SK-N-SH (cell line): ENCODE results near the gene AATF. TPM values are rescaled to one million over a fixed set of nuclear protein-coding genes. Genes with fewer than 3 reads are reported as not detected.

Source experiments
- CTCF ChIA-PET: fragments of 300-600, 350-600 bp; formaldehyde crosslinking; extraction: SDS; loops from one replicate; lab custom pipeline; 2021; lab: Yijun Ruan, JAX
- POLR2A ChIA-PET: fragments of 350-600 bp; sonication (Branson Sonifier 250); formaldehyde crosslinking; extraction: SDS; loops from one replicate; lab custom pipeline; 2020; ENCODE audit warnings: antibody characterized with exemption, inconsistent platforms; lab: Yijun Ruan, JAX
- DNase-seq: peaks from one replicate; pipeline ENCODE4 v3.0.0; 2012
- H2AFZ ChIP-seq: fragments of 200-600 bp; sonication (generic); 2 replicates; pipeline ENCODE4 v1.8.1; 2016; ENCODE audit warnings: antibody characterized with exemption, mild to moderate bottlenecking, low read depth
- H3F3A ChIP-seq: fragments of 200-600 bp; sonication (generic); replicated peaks from 2 replicates; pipeline ENCODE3; 2016; ENCODE audit warnings: antibody characterized with exemption, mild to moderate bottlenecking; ENCODE audit not compliant: insufficient read depth
- H3K27ac ChIP-seq, 2 experiments: fragments of 200-500 bp in 1 of 2; fragments of 200-600 bp in 1 of 2; sonication (Bioruptor generic) in 1 of 2; sonication (generic), shearing (Covaris generic) in 1 of 2; 2 replicates each; pipeline versions ENCODE4 v1.5.1 to v1.6.1; 2014 to 2016; ENCODE audit warnings: low read depth in 2 of 2, inconsistent platforms in 1 of 2, low read length in 1 of 2, mild to moderate bottlenecking in 1 of 2, mixed read lengths in 1 of 2
- H3K27me3 ChIP-seq: fragments of 200-600 bp; sonication (generic), shearing (Covaris generic); 2 replicates; pipeline ENCODE4 v1.6.1; 2016; ENCODE audit warnings: mixed run types; ENCODE audit not compliant: insufficient read depth
- H3K36me3 ChIP-seq, 2 experiments: fragments of 200-500 bp in 1 of 2; fragments of 200-600 bp in 1 of 2; sonication (Bioruptor generic) in 1 of 2; sonication (generic) in 1 of 2; replicated peaks in 1 of 2; 2 replicates each; pipeline versions ENCODE3 to v1.5.1; 2014 to 2016; ENCODE audit warnings: low read length in 1 of 2, mild to moderate bottlenecking in 1 of 2; ENCODE audit not compliant: insufficient read depth in 2 of 2, control insufficient read depth in 1 of 2
- H3K4me1 ChIP-seq, 2 experiments: fragments of 200-500 bp in 1 of 2; fragments of 200-600 bp in 1 of 2; sonication (Bioruptor generic) in 1 of 2; sonication (generic), shearing (Covaris generic) in 1 of 2; 2 replicates each; pipeline versions ENCODE4 v1.5.1 to v1.6.1; 2014 to 2016; ENCODE audit warnings: low read depth in 1 of 2, low read length in 1 of 2, mixed run types in 1 of 2; ENCODE audit not compliant: insufficient read depth in 2 of 2, control insufficient read depth in 1 of 2
- H3K4me2 ChIP-seq: fragments of 200-600 bp; sonication (generic), shearing (Covaris generic); 2 replicates; pipeline ENCODE4 v1.6.1; 2017; ENCODE audit warnings: mixed run types
- H3K4me3 ChIP-seq, 2 experiments: fragments of 200-500 bp in 1 of 2; fragments of 200-600 bp in 1 of 2; sonication (Bioruptor generic) in 1 of 2; sonication (generic), shearing (Covaris generic) in 1 of 2; 2 replicates each; pipeline versions ENCODE4 v1.5.1 to v1.8.1; 2014 to 2016; ENCODE audit warnings: low read depth in 2 of 2, inconsistent platforms in 1 of 2, low read length in 1 of 2, mild to moderate bottlenecking in 1 of 2, mixed read lengths in 1 of 2, moderate library complexity in 1 of 2
- H3K79me2 ChIP-seq: fragments of 200-600 bp; sonication (generic); 2 replicates; pipeline ENCODE4 v1.8.1; 2017; ENCODE audit warnings: mild to moderate bottlenecking; ENCODE audit not compliant: insufficient read depth
- H3K9ac ChIP-seq: fragments of 200-600 bp; sonication (generic); 2 replicates; pipeline ENCODE4 v1.6.1; 2017; ENCODE audit warnings: mixed run types
- H3K9me2 ChIP-seq: fragments of 200-600 bp; sonication (generic); 2 replicates; pipeline ENCODE4 v1.6.1; 2017; ENCODE audit warnings: mixed run types
- H3K9me3 ChIP-seq: fragments of 200-600 bp; sonication (generic); 2 replicates; pipeline ENCODE4 v1.6.1; 2017; ENCODE audit warnings: mixed run types, mild to moderate bottlenecking, moderate library complexity
- H4K20me1 ChIP-seq: fragments of 200-600 bp; sonication (generic); 2 replicates; pipeline ENCODE4 v1.6.1; 2017; ENCODE audit warnings: mild to moderate bottlenecking, mixed run types; ENCODE audit not compliant: insufficient read depth
- FOSL2 ChIP-seq: IDR thresholded peaks from 2 replicates; pipeline ENCODE4 v1.4.0; 2012; ENCODE audit warnings: low read depth, mild to moderate bottlenecking, moderate library complexity, borderline replicate concordance
- GABPA ChIP-seq: IDR thresholded peaks from 2 replicates; pipeline ENCODE4 v1.4.0; 2012; ENCODE audit warnings: low read depth, mild to moderate bottlenecking
- NRF1 ChIP-seq: IDR thresholded peaks from 2 replicates; pipeline ENCODE4 v1.6.1; 2012; ENCODE audit warnings: low read depth, mild to moderate bottlenecking, low read length
- SIN3A ChIP-seq: IDR thresholded peaks from 2 replicates; pipeline ENCODE4 v1.6.1; 2012; ENCODE audit warnings: low read depth, mild to moderate bottlenecking, low read length, moderate library complexity, borderline replicate concordance
- WGBS: methylation state at CpG from one replicate; pipeline ENCODE4 v1.1.6; 2017; ENCODE audit warnings: low lambda C conversion rate; 5-methylcytosine and 5-hydroxymethylcytosine counted together
- polyA plus RNA-seq, 3 experiments: library from polyadenylated mRNA; depleted of rRNA; stranded (reverse); fragments of >200 nt; gene quantifications; 2 replicates each; pipeline ENCODE4 v1.2.3, GENCODE V29; 2012
- TF ChIP-seq, protein P1 (sequence below): IDR thresholded peaks from 2 replicates; pipeline ENCODE4 v1.4.0; 2012; ENCODE audit warnings: low read depth

Gene AATF
- polyA plus RNA-seq, 1 of the 3 experiments (the other 2 are of a cell fraction) = 18.8 TPM

DNA sequence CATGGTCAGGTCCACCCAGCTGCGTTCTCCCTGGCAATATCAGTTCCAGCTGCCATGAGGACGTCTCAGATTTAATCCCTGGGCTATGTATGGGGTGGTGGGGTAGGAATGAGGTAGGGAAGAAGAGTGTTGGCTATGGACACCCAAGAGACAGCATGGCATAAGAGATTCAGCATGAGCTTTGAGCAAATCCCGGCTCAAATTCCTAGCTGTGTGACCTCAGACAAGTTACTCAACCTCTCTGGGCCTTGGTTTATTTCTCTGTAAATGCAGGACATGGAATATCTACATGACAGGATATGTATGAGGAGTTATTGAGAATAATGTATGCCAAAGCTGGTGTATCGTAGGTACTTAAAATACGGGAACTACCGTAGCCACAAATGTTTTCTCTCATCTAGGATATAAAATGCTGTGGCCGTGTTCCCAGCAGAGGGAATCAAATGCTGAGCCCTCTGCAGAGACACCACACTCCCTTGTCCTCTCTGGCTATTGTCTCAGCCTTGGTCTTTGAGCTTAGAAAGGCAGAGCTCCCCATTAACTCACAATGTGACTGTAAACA lies 29.3 kb upstream of the AATF start:
- no peak overlapping the region for H3K4me3 ChIP-seq
- no peaks in the 10 kb centered on the region for H3K36me3 ChIP-seq
- H3K9me2 ChIP-seq = no peaks in the 10 kb centered on the region
- no peak overlapping the region for H2AFZ ChIP-seq
- no peaks in the 10 kb centered on the region for H3K9me3 ChIP-seq
- H3K27me3 ChIP-seq = no peaks in the 10 kb centered on the region
- H3K4me1 ChIP-seq = peaks cover 0 to 10% of the 10 kb centered on the region in 2 experiments; a peak in 1 of 4 replicates
- no peak overlapping the region for H3K27ac ChIP-seq
- ChIA-PET POLR2A (no interaction called here), CTCF (interaction anchor here (0.7 to 2.3 kb wide), 6 partner anchors 10 to 290 kb away, joined by 3 to 9 read pairs (median 3); no protein-coding TSS in a partner anchor)
- no peak for DNase-seq
- H3K9ac ChIP-seq = no peak overlapping the region
- H4K20me1 ChIP-seq = no peaks in the 10 kb centered on the region
- 78% methylated on average over 7 of the region's 7 CpGs for WGBS
- H3F3A ChIP-seq = no peaks in the 10 kb centered on the region
- no peak overlapping the region for H3K4me2 ChIP-seq
- H3K79me2 ChIP-seq = no peaks in the 10 kb centered on the region
- no peak for TF ChIP-seq SIN3A
- TF ChIP-seq, all 33 proteins: peak for 0

DNA sequence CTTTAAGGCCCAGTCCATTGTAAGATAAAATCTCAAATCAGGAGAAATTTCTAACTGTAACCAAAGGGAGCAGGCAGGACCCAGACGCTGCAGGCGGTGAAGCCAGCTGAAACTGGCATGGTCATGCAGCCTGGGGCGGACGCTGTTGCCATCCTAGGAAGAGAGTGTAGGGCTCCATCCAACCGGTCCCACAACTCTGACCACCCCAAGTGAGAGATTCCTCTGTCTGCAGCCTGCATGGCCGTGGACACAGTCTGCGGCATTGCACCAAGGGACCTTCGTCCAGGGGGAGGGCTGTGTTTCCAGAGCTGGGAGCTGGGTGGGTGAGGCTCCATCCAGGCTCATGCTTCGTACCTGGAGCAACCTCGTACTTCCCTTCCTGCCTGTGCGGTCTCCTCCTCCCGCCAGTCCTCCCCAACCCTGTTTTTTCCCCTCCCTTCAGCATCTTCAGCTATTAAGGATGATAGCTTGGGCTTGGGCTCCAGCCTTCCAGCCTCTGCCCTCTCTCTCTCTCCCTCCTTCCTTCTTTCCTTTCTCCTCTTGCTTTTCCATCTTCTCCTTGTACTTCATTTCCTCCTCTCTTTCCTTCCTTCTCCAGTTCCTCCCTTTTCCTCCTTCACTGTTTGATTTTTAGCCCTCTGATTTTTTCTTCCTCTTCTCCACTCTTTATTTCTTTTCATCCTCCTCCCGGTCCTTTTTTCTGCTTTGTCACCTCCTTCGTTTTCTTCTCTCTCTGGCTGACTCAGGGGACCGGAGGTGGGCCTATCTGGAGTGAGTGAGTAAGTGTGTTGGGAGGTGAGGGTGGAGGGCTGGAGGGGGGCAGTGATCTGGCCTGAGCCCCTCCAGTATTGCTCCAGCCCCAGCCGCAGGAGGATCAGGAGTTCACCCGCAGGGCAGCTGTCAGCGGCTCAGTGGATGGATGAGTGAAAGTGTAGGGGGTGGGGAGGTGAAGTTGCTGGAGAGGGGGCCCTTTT lies 28.4 kb upstream of the AATF start:
- no peaks in the 10 kb centered on the region for H3K79me2 ChIP-seq
- 65% methylated on average over 13 of the region's 18 CpGs for WGBS
- H3K4me1 ChIP-seq = peaks cover 0 to 10% of the 10 kb centered on the region in 2 experiments; a peak in 1 of 4 replicates
- CTCF ChIA-PET = interaction anchor here (0.7 to 1.2 kb wide), 5 partner anchors 10 to 319 kb away, joined by 3 to 4 read pairs (median 3); no protein-coding TSS in a partner anchor
- POLR2A ChIA-PET = no interaction called here
- H3K9ac ChIP-seq = no peak overlapping the region
- no peaks in the 10 kb centered on the region for H3K9me2 ChIP-seq
- H3K27ac ChIP-seq = no peak overlapping the region
- H3K4me2 ChIP-seq = no peak overlapping the region
- H4K20me1 ChIP-seq = no peaks in the 10 kb centered on the region
- DNase-seq = no peak
- no peaks in the 10 kb centered on the region for H3F3A ChIP-seq
- TF ChIP-seq NRF1 = no peak
- H3K9me3 ChIP-seq = no peaks in the 10 kb centered on the region
- no peaks in the 10 kb centered on the region for H3K27me3 ChIP-seq
- H3K4me3 ChIP-seq = no peak overlapping the region
- H3K36me3 ChIP-seq = no peaks in the 10 kb centered on the region
- no peak overlapping the region for H2AFZ ChIP-seq

DNA sequence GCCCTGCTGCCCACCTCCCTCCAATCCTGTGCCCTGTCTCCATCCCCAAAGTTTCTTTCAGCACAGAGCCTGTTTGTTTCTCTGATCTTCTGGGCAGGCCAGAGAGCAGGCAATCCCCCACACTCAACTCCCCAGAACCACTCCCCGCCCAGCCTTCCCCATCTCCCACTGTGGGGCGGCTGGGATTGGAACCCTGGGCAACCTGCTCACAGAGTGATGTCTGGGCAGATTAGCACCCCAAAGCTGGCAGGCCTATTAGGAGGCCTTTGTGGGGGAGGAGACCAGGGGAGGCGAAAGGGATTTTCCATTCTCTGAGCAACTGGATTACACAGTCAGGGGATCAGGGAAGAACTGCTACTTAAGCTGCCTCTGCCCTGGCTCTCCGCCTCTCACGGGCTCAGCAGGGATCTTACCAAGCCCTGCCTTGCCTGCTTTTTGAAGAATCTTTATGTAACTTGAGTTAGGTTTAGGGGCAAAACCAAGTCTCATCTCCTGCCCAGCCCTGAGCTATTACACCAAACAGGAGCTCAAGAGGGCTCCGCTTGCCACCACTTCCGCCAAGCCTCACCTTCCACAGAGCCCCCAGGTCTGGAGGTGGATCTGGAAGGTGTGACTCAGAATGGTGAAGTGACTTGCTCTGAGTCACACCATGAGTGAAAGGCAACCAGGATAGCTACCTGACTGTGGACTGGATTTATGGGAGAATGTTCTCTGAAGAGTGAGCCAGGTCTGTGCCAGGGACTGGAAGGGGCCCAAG lies 27.5 kb upstream of the AATF start:
- Histone ChIP-seq H3K36me3 (no peaks in the 10 kb centered on the region), H3K4me2 (no peak overlapping the region), H3K9ac (no peak overlapping the region), H3K27me3 (no peaks in the 10 kb centered on the region), H3K27ac (no peak overlapping the region), H3K79me2 (no peaks in the 10 kb centered on the region), H3F3A (no peaks in the 10 kb centered on the region), H3K9me3 (no peaks in the 10 kb centered on the region), H4K20me1 (no peaks in the 10 kb centered on the region), H3K4me1 (peaks cover 0 to 10% of the 10 kb centered on the region in 2 experiments; a peak in 1 of 4 replicates), H3K4me3 (no peak overlapping the region), H2AFZ (no peak overlapping the region), H3K9me2 (no peaks in the 10 kb centered on the region)
- peak; percentile 28; the same call in 1 of the 2 replicates for TF ChIP-seq FOSL2
- TF ChIP-seq, protein P1, sequence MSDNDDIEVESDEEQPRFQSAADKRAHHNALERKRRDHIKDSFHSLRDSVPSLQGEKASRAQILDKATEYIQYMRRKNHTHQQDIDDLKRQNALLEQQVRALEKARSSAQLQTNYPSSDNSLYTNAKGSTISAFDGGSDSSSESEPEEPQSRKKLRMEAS = no peak
- TF ChIP-seq GABPA = no peak
- TF ChIP-seq NRF1 = no peak
- DNase-seq = no peak
- CTCF ChIA-PET = interaction anchor here (0.6 to 1.1 kb wide), 4 partner anchors 11 to 318 kb away, joined by 3 to 4 read pairs (median 3); no protein-coding TSS in a partner anchor
- POLR2A ChIA-PET = no interaction called here
- WGBS = 69% methylated on average over 7 of the region's 7 CpGs
